Upper lobe of right lung (tissue), 1 donor: Measurements from ENCODE around the gene DNAJC13. TPM values are rescaled to one million over a fixed set of nuclear protein-coding genes. Genes with fewer than 3 reads are reported as not detected.
"Not testable (repeated sequence)": the region's sequence is repeated elsewhere in the genome, so short reads cannot be mapped to it uniquely, and the experiment has no call there.

Experiments used
- ATAC-seq: fragments of 200-7000 bp; cut with Tn5 transposase; one replicate; pipeline ENCODE4 v1.9.1; 2020; ENCODE audit warnings: mild to moderate bottlenecking, moderate library complexity
- DNase-seq: peaks from one replicate; pipeline ENCODE4 v3.0.0-alpha.2; 2020
- H3K27ac ChIP-seq: fragments of 200-600 bp; one replicate; pipeline ENCODE4 v1.8.0; 2022
- H3K27me3 ChIP-seq: fragments of 200-600 bp; one replicate; pipeline ENCODE4 v1.8.0; 2022; ENCODE audit warnings: mild to moderate bottlenecking
- H3K36me3 ChIP-seq: fragments of 200-600 bp; one replicate; pipeline ENCODE4 v1.8.0; 2022
- H3K4me1 ChIP-seq: fragments of 200-600 bp; one replicate; pipeline ENCODE4 v1.8.0; 2022
- H3K4me3 ChIP-seq: fragments of 200-600 bp; one replicate; pipeline ENCODE4 v1.8.0; 2022; ENCODE audit warnings: mild to moderate bottlenecking
- H3K9me3 ChIP-seq: fragments of 200-600 bp; one replicate; pipeline ENCODE4 v1.8.0; 2022
- CTCF ChIP-seq: fragments of 200-600 bp; IDR thresholded peaks from one replicate; pipeline ENCODE4 v1.8.0; 2022; ENCODE audit warnings: antibody characterized with exemption
- intact Hi-C: fragments of 100-400 bp; cut with DNase I; formaldehyde crosslinking; loops from one replicate; pipeline ENCODE4 v1.11.0; 2022
- total RNA-seq: library from RNA; stranded (reverse); fragmentation: NEBNext Ultra II Directional; extraction: Animal tissue kit (Norgen Biotek cat#: 25700); gene quantifications from one replicate; pipeline ENCODE4 v1.2.1, GENCODE V29; 2021
- donor health status: DM: no; HTN: yes; CAD: no; lungs with severe emphysema.

Gene DNAJC13
- total RNA-seq, 1 donor from 2014 or later: 44.8 TPM

DNA sequence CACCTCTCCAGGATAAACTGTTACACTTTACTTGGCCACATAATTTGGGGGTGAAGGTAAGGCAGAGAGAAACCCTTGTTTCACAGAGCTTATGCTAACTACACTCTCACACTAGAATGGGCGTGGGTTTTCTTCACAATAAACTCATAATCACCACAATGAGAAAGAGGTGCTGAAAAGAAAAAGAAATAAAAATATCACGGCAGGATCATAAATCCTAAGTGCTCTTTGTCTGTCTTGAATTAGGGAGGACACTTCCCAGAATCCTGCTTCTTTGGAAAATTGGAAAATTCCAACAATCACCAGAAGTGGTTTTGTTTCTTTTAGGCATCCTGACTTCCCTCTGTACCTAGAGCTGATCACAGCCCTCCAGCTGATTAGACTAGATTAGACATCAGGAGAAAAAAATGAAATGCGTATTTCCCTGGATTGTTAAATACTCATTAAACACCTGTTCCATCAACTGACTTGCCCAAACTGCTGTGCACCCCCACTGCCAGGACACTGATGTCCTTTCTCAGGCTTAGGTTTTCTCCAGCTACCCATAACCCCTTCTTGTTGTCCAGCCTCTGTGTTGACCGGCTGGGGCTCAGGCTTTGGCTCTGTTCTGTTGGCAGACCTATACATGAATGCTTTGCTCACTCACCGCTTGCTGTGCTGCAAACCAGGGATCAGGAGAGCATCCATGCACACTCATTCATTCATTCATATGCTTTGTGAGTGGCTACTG, 138.2 kb downstream of the DNAJC13 start:
- no peak overlapping the region for H3K4me3 ChIP-seq
- H3K4me1 ChIP-seq: peaks cover 6% of the 10 kb centered on the region
- no peaks in the 10 kb centered on the region for H3K36me3 ChIP-seq
- DNase-seq (no peak), ATAC-seq (no peak)
- intact Hi-C loops: no loop called here
- no peaks in the 10 kb centered on the region for H3K27me3 ChIP-seq
- TF ChIP-seq CTCF: no peak
- no peak overlapping the region for H3K27ac ChIP-seq
- H3K9me3 ChIP-seq: no peaks in the 10 kb centered on the region

GRCh38 chr3:132556036-132556386, 138.7 kb downstream of the DNAJC13 start:
- H3K4me3 ChIP-seq, H3K36me3 ChIP-seq, H3K27ac ChIP-seq, ATAC-seq, intact Hi-C loops, H3K4me1 ChIP-seq, DNase-seq, H3K9me3 ChIP-seq, H3K27me3 ChIP-seq: not testable (repeated sequence)

DNA sequence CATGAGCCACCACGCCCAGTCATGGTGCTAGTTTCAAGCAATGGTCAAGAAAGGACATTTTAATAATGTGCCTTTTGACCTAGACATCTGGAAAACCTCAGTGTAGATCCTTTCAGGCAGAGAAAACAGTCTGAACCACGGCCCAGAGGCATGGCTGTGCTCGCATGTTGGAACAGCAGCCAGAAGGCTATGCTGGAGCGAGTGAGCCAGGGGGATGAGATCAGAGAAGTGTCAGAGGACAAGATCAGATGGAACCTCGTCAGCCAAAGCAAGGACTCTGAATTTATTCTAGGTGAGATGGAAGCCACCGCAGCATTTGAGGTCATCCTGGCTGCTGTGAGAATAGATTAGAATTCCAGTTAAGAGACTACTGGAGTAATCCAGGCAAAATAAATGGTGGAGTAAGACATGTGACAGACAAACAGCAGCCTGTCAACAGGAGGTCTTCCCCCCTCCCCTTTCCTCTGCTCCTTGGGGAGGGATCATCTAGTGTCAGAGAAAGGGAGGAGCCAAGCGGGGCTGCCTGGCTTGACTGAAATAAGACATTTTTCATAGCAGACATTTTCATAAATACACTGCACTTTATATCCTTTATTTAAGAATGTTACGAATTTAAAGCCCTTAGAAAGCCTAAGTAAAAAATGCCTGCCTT, 139.3 kb downstream of the DNAJC13 start:
- intact Hi-C loops: no loop called here
- Histone ChIP-seq H3K9me3 (no peaks in the 10 kb centered on the region), H3K27ac (no peak overlapping the region), H3K4me3 (no peak overlapping the region), H3K36me3 (no peaks in the 10 kb centered on the region), H3K27me3 (no peaks in the 10 kb centered on the region), H3K4me1 (peaks cover 6% of the 10 kb centered on the region)
- TF ChIP-seq CTCF: no peak
- ATAC-seq (peak; percentile 61), DNase-seq (no peak)

DNA sequence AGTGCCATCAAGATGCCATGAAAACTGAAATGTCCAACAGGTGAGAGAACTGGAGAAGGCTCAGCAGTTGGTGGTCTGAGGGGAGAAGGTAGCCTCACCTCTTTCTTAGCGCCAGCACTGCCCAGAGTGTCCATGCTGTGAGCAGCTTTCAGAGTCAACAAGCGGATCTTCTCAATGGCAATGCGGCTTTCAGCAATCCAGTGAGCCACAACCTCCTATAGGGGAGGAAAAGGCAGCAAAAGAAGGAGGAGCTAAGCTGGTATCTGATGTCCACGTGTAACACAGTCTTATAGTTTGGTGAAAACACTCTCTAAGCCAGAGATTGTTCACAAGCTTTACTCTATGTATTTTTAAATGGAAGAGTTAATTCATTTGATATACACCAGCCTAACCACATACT, 143.7 kb downstream of the DNAJC13 start:
- no peaks in the 10 kb centered on the region for H3K27me3 ChIP-seq
- H3K9me3 ChIP-seq: no peaks in the 10 kb centered on the region
- intact Hi-C loops: no loop called here
- H3K36me3 ChIP-seq: no peaks in the 10 kb centered on the region
- ATAC-seq (no peak), DNase-seq (no peak)
- no peak overlapping the region for H3K27ac ChIP-seq
- H3K4me3 ChIP-seq: no peak overlapping the region
- no peaks in the 10 kb centered on the region for H3K4me1 ChIP-seq
- no peak for TF ChIP-seq CTCF

DNA sequence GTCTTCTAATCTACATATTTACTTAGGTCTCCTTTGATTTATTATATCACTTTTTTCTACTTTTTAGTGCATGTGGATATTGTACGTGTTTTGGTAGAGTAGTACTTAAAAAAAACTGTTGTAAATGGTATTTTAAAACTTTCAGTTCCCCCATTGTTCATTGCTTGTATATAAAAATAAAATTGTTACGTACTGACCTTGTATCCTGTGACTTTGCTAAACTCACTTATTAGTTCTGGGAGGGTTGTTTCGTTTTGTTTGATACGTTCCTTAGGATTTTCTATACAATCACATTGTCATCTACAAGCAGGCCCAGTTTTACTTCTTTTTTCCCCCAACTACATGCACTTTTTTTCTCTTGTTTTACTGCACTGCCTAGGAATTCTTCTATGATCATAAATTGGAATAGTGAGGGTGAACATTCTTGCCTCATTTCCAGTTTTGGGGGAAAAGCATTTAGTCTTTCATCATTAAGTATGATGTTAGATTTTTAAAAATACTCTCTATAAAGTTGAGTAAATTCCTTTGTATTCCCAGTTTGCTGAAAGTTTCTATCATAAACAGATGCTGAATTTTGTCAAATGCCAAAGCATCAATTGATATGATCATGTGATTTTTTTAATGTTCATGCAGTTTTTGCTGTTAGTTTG, 146.2 kb downstream of the DNAJC13 start:
- no peak overlapping the region for H3K4me3 ChIP-seq
- no peaks in the 10 kb centered on the region for H3K4me1 ChIP-seq
- intact Hi-C loops: no loop called here
- H3K9me3 ChIP-seq: no peaks in the 10 kb centered on the region
- no peaks in the 10 kb centered on the region for H3K27me3 ChIP-seq
- ATAC-seq: no peak
- no peak for DNase-seq
- H3K27ac ChIP-seq: no peak overlapping the region
- TF ChIP-seq CTCF: no peak
- H3K36me3 ChIP-seq: no peaks in the 10 kb centered on the region

- intact Hi-C loops: no loop called here
- H3K9me3 ChIP-seq: no peaks in the 10 kb centered on the region
- H3K27ac ChIP-seq: no peak overlapping the region
These were observed 146.8 kb downstream of the DNAJC13 start for GRCh38 chr3:132564070-132564465.

More at GRCh38 chr3:132564070-132564465, 146.8 kb downstream of the DNAJC13 start:
- H3K4me3 ChIP-seq: no peak overlapping the region
- no peak for ATAC-seq
- TF ChIP-seq CTCF: no peak
- H3K27me3 ChIP-seq: no peaks in the 10 kb centered on the region
- H3K4me1 ChIP-seq: no peaks in the 10 kb centered on the region
- no peaks in the 10 kb centered on the region for H3K36me3 ChIP-seq
- no peak for DNase-seq
